HG03060 (cell line): ENCODE results near the gene SLC19A2.

ENCODE experiments used
- ATAC-seq: cut with Tn5 transposase; IDR thresholded peaks from one replicate; pipeline ENCODE4 v1.9.1; 2021; ENCODE audit warnings: low read depth, moderate number of reproducible peaks; ENCODE audit not compliant: unreplicated experiment

The SLC19A2 gene

DNA sequence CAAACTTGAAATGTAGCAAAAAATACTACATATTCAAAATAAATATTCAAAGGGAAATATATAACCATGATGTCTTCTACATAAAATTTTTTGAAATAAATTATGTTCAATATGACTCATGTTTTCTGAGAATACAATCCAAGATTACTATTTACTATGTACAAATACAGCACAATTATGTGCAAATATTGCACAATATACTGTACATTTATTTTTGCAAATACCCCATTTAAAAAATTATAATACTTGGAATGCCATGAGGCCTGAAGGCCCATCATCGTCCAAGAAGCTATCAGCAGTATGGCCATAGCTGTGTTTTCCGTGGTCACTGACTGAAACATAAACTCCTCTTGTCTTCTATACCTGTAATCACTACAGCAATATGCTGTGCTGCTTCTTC, 70.8 kb downstream of the SLC19A2 start:
- no peak for ATAC-seq
